ENCODE data around the gene SEC24C. TPM values are rescaled to one million over a fixed set of nuclear protein-coding genes. Genes with fewer than 3 reads are reported as not detected.

SEC24C gene
- total RNA-seq, 4 donors from 2014 or later: 25.3 to 75.9 (median 40.1) TPM

GRCh38 chr10:73781879-73782748, 37.9 kb downstream of the SEC24C start, which contains the start of gene CHCHD1:
Gene CHCHD1, plus strand, starts transcription at chr10:73782048. Its CDS starts 28 bp downstream, at chr10:73782076.
- Histone ChIP-seq H3K4me1 (no peaks in the 10 kb centered on the region), H3K4me3 (peak within 1 kb of the TSS; percentile 75 to 84), H3K27me3 (no peaks in the 10 kb centered on the region), H3K27ac (peak within 1 kb of the TSS; percentile 91 to 94), H3K9me3 (no peaks in the 10 kb centered on the region), H3K36me3 (no peaks in the 10 kb centered on the region)
- peak; percentile 89 to 92 for DNase-seq
- intact Hi-C loops (cut with DNase I; ENCODE audit: low total_unique reads): no loop called here
- TF ChIP-seq CTCF (IDR thresholded peaks at IDR 0.05): no peak
- peak in 1 of 2 donors; percentile 54 for TF ChIP-seq POLR2A (IDR thresholded peaks at IDR 0.05)

- intact Hi-C loops (cut with DNase I; ENCODE audit: low total_unique reads): no loop called here
- Histone ChIP-seq H3K36me3 (no peaks in the 10 kb centered on the region), H3K9me3 (no peaks in the 10 kb centered on the region), H3K4me1 (no peaks in the 10 kb centered on the region), H3K27me3 (no peaks in the 10 kb centered on the region), H3K27ac (peak overlapping the region; percentile 91 to 94), H3K4me3 (peak overlapping the region; percentile 75 to 84)
- DNase-seq: no peak
- TF ChIP-seq POLR2A (IDR thresholded peaks at IDR 0.05) (no peak), CTCF (IDR thresholded peaks at IDR 0.05) (no peak)
Observed at GRCh38 chr10:73782749-73783085, 38.5 kb downstream of the SEC24C start.

- no peaks in the 10 kb centered on the region for H3K4me1 ChIP-seq
- TF ChIP-seq POLR2A (IDR thresholded peaks at IDR 0.05): peak; percentile 41 to 76
- peak in 1 of 4 experiments; percentile 22 for TF ChIP-seq CTCF (IDR thresholded peaks at IDR 0.05)
- no peaks in the 10 kb centered on the region for H3K36me3 ChIP-seq
- H3K27me3 ChIP-seq: no peaks in the 10 kb centered on the region
- peak; percentile 86 to 92 for DNase-seq
- peak within 1 kb of the TSS; percentile 79 to 91 for H3K27ac ChIP-seq
- peak within 1 kb of the TSS; percentile 56 to 95 for H3K4me3 ChIP-seq
- intact Hi-C loops (cut with DNase I; ENCODE audit: low total_unique reads): no loop called here
- H3K9me3 ChIP-seq: no peaks in the 10 kb centered on the region
Observed at GRCh38 chr10:73785211-73785720, 41.1 kb downstream of the SEC24C start, which contains the start of gene ZSWIM8. Gene ZSWIM8, plus strand, starts transcription at chr10:73785606. Its CDS starts 273 bp downstream, at chr10:73785879.

GRCh38 chr10:73785721-73786511, 41.7 kb downstream of the SEC24C start:
- no peak for DNase-seq
- TF ChIP-seq POLR2A (IDR thresholded peaks at IDR 0.05): no peak
- TF ChIP-seq CTCF (IDR thresholded peaks at IDR 0.05): no peak
- H3K27ac ChIP-seq: peak overlapping the region; percentile 79 to 91
- no peaks in the 10 kb centered on the region for H3K9me3 ChIP-seq
- intact Hi-C loops (cut with DNase I; ENCODE audit: low total_unique reads): no loop called here
- no peaks in the 10 kb centered on the region for H3K4me1 ChIP-seq
- no peaks in the 10 kb centered on the region for H3K36me3 ChIP-seq
- H3K27me3 ChIP-seq: no peaks in the 10 kb centered on the region
- H3K4me3 ChIP-seq: peak overlapping the region; percentile 56 to 95

Measured in uterus (tissue), 4 donors.